Stimulated activated CD4-positive, alpha-beta T cell treated with anti-CD3 and anti-CD28 coated beads, Interleukin-15, amount 100 ng/mL, for 48 hours (primary cell): ENCODE measurements around the gene TBL1X.
A peak's percentile ranks its signal among the peaks of the same experiment; 100 is the strongest.
"Not testable (repeated sequence)": the region's sequence is repeated elsewhere in the genome, so short reads cannot be mapped to it uniquely, and the experiment has no call there.

Experiments used
- DNase-seq, 2 donors: peaks; one replicate each; pipeline ENCODE4 v3.0.0-alpha.2; 2020; ENCODE audit warnings: low read depth in 2 of 2

The TBL1X gene

DNA sequence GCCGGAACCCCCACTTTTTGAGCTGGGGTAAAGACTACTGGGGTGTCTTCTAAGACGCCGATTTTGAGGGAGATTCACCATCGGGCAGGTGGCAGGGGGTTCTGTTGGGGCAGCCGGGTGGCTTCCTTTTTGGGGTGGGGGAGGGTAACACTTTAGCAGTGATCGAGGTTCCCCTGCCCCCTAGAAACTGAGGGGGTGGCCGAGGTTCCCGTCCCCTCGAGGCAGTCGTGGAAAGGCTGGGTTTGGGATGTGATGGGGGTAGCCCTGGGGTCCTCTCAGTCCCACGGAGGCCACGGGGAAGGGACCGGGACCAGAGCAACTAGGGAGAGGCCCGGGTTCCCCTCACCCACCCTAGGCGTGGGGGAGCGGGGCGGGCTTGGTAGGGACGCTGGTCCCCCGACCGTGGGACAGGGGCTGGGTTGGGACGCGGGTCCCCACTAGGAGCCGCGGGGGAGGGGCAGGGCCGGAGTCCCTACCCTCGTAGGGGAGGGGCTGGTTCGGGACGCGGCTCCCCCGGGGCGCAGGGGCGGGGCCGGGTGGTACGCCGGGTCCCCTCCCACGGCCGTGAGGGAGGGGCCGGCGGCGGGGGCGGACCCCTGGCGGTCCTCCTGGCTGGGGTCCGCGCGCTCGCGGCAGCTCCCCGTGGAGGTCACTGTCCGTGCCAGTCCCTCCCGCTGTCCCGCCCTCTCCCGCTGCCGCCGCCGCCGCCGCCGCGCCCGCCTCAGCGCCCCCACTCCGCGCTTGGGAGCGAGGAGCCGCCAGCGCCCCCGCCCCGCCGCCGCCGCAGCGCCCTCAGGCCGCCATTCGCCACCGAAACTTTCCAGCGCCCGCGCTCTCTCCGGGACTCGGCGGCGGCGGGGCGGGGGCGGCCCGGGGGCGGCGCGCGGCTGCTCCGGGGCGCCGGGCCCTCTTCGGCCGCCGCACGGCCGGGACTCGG lies at the start of gene TBL1X:
Gene TBL1X (plus strand): TSS at position 624 of the 937 bp plus-strand sequence. CDS start 188,529 bp downstream, outside the sequence.
- peak in 1 of 2 donors; percentile 45 for DNase-seq

DNA sequence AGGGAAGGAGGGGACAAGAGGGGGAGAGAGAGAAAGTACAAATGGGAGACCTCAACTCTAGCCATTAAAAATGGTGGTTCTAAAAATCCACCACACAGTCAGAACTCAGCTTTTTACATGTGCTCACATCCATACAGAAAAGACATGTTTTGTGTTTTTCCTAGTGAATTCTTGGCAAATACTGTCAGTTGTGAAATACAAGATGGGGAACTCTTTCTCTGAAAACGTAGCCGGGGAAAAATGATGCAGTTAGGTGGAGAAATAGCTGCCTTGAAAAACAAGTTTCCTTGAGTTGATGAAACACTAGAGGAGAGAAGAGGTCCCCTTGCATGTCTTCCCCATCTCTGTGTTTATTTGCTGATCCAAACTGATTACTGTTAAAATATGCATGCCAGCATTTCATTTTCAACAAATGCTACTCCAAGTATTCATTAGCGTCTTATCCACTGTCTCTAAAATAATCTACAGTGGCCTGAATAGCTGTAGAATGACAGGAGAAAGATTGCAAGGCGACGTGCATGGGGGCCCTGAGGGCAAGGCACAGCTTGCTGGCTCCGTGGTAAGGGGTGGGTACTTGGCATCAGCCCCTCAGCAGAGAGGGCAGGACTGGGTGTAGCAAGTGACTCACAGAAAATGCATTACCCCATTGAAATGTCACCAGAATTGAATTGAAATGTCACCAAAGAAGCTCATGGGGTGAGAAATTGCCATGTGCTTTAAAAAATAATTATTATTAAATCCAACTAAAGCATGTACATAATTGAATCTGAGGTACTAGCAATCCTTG lies 48.1 kb upstream of the TBL1X start:
- no peak for DNase-seq

DNA sequence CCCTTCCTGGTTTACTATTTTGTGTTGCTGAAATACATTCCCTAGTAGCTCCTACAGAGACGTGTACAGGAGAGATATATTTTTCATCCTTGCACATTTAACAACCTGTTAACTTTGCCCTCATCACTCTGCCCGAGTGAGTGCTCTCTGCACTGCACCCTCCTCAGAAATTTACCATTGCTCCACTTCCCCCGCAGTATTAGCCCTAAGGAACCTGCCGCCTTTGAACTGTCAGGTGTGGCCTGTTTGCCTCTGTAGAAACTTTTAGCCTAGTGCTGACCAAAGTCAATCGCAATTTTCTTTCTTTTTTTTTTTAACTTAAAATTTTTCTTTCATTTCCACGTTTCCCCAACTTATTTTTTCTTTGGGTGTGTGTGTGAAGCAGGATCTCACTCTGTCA lies 46.6 kb upstream of the TBL1X start:
- DNase-seq = no peak

DNA sequence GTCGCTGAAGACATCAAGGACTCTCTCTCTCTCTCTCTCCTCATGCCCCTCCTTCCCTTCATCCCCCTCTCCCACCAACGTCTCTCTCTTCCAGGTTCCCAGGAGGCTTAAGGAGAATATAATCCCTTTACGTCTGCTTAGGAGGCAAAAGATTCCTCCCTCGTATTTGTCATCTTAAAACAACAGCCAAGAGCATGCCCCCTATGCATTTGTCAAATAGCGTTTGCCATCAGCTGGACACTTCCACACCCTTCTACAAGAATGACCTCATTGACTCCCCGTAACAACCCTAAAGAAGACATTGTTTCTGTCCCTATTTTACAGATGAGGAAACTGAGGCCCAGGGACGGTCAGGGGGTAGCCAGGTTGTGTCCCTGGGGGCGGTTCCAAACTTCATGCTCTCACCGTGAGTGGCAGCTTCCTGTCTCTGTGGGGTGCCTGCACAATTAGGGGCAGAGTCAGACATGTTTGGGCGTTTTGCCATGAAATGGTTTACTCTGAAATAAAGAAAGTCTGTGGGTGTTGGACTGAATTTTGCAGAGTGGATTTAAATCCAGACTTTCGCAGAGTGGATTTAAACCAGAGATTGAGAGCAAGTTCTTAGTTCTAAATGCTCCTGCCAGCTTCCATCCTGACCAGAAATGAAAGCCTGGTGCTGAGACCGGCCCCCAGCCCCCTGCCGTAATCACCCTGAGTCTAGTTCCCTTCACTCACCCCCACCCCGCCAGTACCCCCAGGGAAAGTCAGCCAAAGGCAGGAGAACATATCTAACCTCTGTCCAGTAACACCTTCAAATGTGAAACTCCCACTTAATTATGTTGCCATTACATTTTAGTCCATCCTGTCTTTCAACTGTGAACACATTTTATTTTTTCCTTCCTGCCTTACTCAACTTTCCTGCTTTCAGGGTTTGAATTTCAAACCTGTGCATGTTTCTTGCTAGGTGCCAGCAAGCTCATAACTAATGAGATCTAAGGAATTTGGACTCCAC lies 44.3 kb upstream of the TBL1X start:
- no peak for DNase-seq

DNA sequence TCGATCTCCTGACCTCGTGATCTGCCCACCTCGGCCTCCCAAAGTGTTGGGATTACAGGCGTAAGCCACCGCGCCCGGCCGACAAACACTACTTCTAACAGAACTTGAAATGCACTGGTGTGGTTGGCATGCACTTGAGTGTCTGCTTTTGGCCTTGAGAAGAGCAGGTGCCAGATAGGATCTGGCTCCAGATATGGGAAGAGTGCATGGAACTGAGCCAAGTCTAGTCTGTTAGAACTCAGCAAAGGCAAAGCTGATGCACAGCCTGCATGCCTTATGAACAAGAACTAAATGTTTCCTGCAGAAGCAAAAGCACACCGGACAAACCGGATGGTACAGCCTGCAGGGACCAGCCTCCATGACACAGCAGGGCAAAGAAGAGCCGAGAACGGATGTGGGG lies 35.1 kb upstream of the TBL1X start:
- DNase-seq = no peak

DNA sequence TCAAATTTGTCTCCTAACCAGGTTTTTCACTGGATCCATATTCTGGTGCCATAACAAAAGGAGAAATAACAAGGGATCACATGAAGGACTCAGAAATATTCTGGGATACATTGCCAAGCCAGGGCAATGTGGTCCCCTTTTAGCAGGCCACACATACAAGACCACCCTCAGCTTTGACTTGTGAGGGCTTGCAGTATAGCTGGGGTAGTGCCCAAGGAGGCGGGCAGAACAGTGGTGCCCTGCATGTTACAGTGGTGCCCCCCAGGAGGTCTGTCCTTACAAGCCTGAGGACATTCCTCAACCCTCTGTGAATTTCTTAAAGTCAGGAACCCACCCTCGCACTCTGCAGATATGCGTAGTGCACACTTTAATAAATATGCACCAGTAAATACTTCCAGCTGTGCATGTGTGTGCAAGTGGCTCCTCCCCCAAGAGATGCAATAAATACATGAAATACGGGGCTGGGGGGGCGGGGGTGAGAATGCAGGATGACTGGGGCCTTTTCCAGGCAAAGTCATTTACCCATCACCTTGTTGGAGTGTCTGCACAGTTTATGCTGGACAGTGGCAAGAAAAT lies 34.4 kb upstream of the TBL1X start:
- no peak for DNase-seq

DNA sequence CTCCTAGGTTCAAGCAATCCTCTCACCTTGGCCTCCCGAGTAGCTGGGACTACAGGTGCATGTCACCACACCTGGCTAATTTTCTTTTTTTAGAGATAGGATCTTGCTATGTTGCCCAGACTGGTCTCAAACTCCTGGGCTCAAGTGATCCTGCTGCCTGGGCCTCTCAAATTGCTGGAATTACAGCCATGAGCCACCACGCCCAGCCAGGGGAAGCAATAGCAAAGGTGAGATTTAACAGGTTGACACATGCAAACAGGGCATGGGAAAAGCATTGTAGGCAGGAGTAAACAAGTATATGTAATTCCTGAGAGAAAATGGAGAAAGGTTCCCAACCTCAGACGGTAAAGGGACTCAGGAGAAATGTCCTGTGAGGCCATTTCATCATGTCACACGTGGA lies 33.6 kb upstream of the TBL1X start:
- DNase-seq = no peak

DNA sequence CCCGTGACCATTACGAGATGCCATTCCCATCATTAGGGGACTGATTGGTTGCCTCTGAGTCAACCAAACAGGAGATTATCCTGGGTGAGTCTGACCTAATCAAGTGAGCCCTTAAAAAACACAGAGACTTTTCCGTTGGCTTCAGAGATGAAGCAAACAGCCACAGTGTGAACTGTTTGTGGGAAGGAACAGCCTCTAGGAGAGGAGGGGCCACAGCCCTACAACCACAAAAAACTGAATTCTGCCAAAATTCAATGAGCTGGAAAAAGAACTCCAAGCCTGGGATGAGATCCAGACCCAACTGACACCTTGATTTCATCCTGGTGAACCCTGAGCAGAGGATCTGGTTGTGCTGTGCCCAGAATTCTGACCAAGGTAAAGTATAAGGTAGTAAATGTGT lies 31.3 kb upstream of the TBL1X start:
- DNase-seq = no peak

DNA sequence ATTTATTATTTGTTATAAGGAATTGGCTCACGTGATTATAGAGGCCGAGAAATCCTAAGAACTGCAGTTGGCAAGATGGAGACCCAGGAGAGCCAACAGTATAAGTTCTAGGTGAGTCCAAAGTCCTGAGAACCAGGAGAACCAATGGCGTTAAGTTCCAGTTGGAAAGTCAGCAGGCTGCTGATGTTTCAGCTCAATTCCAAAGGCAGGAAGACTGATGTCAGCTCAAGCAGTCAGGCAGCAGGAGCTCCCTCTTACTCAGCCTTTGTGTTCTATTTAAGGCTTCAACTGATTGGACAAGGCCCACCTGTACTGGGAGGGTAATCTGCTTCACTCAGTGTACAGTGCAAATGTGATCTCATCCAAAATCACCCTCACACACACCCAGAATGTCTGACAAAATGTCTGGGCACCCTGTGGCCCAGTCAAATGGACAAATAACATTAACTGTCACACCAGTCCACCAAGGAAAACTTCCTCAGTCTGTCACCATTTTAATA lies 30.8 kb upstream of the TBL1X start:
- no peak for DNase-seq

DNA sequence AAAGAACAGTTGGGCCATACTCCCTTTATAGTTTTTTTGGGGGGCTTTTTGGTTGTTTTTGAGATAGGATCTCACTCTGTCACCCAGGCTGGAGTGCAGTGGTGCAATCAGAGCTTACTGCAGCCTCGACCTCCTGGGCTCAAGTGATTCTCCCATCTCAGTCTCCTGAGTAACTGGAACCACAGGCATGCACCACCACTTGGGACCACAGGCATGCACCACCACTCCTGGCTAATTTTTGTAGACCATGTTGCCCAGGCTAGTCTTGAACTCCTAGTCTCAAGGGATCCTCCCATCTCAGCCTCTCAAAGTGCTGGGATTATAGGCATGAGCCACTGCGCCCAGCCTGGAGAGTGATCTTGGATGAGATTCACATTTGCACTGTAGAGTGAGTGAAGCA lies 29.8 kb upstream of the TBL1X start:
- not testable (repeated sequence) for DNase-seq

DNA sequence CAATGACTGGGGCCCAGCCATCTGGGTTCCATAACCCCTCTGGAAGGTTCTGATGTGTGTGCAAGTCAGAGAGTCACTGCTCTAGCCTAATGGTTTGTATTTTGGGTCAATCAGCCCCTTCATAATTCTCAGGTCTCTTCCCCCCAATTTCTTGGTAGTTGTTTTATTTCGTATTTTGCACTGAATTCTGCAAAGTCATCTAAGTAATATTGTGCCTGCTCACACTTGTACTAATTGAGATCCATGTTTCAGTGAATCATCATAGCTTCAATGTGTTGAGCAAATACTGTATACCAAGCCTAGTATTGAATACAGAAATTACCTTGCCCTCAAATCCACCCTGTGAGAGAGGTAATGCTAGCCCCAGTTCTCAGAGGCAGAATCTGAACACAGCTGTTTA lies 28.0 kb upstream of the TBL1X start:
- no peak for DNase-seq

DNA sequence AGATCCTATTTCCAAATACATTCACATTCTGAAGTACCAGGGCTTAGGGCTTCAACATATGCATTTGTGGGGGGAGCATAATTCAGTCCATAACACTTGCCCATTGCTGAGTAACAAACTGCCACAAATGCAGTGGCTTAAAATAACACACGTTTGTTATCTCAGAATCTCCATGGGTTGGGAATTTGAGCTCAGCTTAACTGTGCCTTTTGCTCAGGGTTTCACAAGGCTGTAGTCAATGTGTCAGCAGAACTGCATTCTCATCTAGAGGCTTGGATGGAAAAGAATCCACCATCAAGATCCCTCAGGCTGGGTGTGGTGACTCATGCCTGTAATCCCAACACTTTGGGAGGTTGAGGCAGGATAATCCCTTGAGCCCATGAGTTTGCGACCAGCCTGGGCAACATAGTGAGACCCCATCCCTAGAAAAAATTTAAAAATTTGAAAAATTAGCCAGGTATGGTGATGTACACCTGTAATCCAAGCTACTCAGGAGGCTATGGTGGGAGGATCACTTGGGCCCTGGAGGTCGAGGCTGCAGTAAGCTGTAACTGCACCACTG lies 25.8 kb upstream of the TBL1X start:
- DNase-seq = no peak

DNA sequence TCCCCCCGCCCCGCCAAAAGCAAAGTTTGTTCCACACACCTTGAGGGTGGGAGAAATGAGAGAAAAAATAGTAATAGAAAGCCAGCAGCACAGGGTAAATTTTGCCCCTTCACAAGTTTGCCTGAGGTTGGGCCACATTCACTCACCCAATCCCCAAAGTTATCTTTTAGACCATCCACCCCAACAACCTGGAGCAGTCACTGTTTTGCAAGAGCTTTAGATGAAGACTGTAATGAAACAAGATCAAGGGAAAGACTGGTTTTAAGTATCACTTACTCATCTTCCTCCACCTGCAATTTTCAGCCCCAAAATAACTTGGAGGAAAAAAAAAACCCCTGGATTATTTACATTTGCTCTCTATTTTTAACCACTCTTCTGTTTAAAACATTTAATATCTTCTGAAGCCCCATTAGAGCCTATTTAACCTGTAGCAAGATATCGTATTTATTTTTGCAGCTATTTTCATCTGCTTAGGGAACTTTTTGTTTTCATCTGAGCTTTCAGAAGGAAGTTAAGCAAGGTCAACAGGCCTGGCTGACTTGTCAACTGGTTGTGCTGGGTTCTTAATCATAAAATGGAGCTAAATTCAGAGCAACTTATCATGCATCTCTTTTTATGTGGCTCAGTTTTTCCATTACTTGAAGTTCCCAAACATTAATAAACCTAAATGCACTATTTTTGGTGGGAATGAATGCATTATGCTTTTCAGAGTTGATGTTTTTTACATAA lies 24.6 kb upstream of the TBL1X start:
- DNase-seq = no peak

DNA sequence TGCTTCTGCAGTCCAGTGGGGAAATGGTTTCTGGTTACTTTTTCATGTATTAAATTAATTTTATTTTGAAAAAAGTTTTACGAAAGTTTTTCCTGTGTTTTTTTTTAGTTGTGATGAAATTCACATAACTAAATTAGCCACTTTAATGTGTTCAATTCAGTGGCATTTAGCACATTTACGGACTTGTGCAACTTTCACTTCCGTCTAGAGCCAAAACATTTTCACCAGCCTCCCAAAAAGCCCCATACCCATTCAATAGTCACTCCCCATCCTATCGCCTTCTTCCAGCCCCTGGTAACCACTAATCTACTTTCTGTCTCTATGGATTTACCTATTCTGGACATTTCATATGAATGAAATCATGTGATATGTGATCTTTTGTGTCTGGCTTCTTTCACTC lies 22.8 kb upstream of the TBL1X start:
- DNase-seq = no peak

DNA sequence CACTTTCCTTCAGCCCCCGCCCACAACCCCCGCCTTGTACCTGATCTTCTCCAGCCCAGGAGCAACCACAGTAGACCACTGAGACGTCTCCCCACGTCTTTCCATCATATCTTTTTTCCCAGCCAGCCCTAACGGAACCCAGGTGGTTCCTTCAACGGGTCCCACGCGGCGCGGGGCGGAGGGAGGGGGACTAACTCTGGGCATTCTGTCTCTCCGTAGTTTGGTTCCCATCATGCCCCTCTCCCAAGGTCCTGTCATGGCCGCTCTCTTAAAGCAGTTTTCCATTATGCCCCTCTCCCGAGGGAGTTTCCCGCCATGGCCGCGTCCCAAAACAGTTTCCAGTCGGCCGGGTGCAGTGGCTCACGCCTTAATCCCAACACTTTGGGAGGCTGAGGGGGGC lies 21.5 kb upstream of the TBL1X start:
- DNase-seq = no peak

DNA sequence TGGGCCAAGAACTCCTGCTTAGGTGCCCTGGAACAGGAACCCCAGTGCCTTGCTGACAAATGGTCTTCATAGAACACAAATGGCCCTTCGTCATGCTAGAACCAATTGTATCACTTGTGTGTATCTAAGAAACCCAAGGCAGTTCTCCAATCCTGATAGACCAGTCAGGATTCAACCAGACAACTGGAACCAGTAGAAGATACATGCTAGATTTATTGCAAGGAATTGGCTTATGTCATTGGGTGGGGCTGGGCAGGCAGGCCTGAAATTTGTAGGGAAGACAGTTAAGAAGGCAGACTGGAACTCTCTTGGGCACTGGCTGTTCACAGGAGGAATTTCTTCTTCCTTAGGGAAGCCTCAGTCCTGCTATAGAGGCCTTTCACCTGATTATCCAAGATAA lies 17.0 kb upstream of the TBL1X start:
- DNase-seq = no peak

DNA sequence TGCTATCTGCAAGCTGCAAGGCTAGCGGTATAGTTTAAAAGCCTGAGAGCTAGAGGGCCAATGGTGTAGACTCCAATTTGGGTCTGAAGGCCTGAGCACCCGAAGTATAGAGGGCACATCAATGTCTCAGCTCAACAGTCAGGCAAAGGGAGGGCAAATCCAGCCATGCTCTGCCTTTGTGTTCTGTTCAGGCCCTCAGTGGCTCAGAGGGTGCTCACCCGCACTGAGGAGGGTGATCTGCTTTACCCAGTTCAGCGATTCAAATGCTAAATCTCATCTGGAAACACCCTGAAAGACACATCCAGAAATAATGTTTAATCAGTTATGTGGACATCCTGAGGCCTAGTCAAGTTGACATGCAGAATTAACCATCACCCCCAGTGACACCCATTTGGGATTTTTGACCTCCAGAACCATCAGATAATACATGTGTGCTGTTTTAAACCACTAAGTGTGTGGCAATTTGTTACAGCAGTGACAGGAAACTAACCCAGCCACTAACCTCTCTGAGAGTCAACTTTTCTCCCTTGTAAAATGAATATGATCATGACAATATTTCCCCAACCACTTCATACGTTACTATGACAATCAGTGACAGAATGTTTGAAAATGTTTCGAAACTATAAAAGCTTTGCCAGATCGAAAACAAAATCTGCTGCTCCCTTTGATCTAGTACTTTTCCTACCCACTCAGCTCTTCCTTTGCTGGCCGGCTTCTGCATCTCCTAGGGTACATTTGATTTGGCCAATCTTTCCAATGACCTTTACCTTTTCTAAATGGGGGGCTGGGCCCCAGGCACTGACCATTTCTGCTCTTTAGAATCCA lies 8.4 kb upstream of the TBL1X start:
- no peak for DNase-seq

DNA sequence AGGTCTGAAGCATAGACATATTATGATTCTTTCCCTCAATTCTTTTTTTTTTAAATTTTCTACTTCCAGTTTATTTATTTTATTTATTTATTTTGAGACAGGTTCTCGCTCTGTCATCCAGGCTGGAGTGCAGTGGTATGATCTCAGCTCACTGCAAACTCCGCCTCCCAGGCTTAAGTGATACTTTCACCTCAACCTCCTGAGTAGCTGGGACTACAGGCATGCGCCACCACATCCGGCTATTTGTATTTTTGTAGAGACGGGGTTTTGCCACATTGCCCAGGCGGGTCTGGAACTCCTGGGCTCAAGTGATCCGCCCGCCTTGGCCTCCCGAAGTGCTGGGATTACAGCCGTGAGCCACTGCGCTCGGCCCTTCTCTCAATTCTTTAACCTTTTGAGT lies 6.8 kb upstream of the TBL1X start:
- not testable (repeated sequence) for DNase-seq

DNA sequence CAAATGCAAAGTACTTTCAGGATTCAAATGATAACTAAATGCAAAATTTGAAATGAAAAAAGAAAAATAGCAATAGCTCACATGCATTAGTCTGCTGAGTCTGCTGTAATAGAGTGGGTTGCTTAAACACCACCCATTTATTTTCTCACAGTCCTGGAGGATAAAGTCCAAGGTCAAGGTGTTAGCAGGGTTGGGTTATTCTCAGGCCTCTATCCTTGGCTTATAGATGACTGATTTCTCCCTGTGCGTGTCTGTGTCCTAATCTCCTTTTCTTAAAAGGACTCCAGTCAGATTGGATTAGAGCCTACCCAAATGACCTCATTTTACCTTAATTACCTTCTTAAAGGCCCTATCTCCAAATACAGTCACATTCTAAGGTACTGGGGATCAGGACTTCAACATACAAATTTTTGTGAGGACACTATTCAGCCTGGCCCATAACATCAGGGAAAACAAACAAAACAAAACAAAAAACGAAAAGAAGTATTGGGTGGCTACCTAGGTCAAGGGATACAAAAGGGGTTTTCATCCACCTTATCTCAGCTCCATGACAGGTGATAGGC lies 6.3 kb upstream of the TBL1X start:
- DNase-seq = no peak
